Type B pancreatic cell (in vitro differentiated cells): Measurements from ENCODE around the gene TBC1D22A. TPM values are rescaled to one million over a fixed set of nuclear protein-coding genes. Genes with fewer than 3 reads are reported as not detected.

ENCODE experiments used
- DNase-seq: peaks from one replicate; pipeline ENCODE4 v3.0.0; 2021; ENCODE audit warnings: mixed read lengths; ENCODE audit not compliant: unreplicated experiment; ENCODE audit errors: extremely low spot score
- H3K27ac Mint-ChIP-seq: 2 replicates; pipeline ENCODE4 v1.8.0; 2021; ENCODE audit warnings: mild to moderate bottlenecking, mixed read lengths
- H3K27me3 Mint-ChIP-seq: 2 replicates; pipeline ENCODE4 v1.8.0; 2021; ENCODE audit warnings: mixed read lengths
- H3K36me3 Mint-ChIP-seq: 2 replicates; pipeline ENCODE4 v1.8.0; 2021; ENCODE audit warnings: mixed read lengths
- H3K4me1 Mint-ChIP-seq: one replicate; pipeline ENCODE4 v1.8.0; 2021; ENCODE audit warnings: mixed read lengths; ENCODE audit not compliant: unreplicated experiment
- H3K4me3 Mint-ChIP-seq: 2 replicates; pipeline ENCODE4 v1.8.0; 2021; ENCODE audit warnings: mild to moderate bottlenecking, mixed read lengths
- H3K9me3 Mint-ChIP-seq: 2 replicates; pipeline ENCODE4 v1.8.0; 2021; ENCODE audit warnings: mixed read lengths
- total RNA-seq: library from RNA; stranded (reverse); gene quantifications from 2 replicates; pipeline ENCODE4 v1.2.1, GENCODE V29; 2021; ENCODE audit warnings: low replicate concordance
- TF ChIP-seq, protein P1 (sequence below): fragments of 200-600 bp; sonication (generic); conservative IDR thresholded peaks from 2 replicates; pipeline ENCODE4 v1.5.0; 2021; ENCODE audit warnings: antibody characterized with exemption, mild to moderate bottlenecking

TBC1D22A gene
- total RNA-seq, 1 donor from 2014 or later = 16.2 TPM

DNA sequence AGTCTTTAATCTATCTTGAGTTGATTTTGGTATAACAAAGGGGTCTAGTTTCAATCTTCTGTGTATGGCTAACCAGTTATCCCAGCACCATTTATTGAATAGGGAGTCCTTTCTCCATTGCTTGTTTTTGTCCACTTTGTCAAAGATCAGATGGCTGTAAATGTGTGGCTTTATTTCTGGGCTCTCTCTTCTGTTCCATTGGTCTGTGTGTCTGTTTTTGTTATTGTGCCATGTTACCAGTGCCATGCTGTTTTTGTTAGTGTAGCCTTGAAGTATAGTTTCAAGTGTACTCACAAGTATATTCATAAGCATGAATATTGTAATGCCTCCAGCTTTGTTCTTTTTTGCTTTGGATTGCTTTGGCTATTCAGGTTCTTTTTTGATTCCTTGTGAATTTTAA lies 159.6 kb downstream of the TBC1D22A start:
- Mint-ChIP-seq H3K27ac (no peak overlapping the region), H3K36me3 (peaks cover 24% of the 10 kb centered on the region), H3K9me3 (peaks cover 4% of the 10 kb centered on the region), H3K4me1 (no peaks in the 10 kb centered on the region), H3K27me3 (no peaks in the 10 kb centered on the region), H3K4me3 (no peak overlapping the region)
- TF ChIP-seq, protein P1, sequence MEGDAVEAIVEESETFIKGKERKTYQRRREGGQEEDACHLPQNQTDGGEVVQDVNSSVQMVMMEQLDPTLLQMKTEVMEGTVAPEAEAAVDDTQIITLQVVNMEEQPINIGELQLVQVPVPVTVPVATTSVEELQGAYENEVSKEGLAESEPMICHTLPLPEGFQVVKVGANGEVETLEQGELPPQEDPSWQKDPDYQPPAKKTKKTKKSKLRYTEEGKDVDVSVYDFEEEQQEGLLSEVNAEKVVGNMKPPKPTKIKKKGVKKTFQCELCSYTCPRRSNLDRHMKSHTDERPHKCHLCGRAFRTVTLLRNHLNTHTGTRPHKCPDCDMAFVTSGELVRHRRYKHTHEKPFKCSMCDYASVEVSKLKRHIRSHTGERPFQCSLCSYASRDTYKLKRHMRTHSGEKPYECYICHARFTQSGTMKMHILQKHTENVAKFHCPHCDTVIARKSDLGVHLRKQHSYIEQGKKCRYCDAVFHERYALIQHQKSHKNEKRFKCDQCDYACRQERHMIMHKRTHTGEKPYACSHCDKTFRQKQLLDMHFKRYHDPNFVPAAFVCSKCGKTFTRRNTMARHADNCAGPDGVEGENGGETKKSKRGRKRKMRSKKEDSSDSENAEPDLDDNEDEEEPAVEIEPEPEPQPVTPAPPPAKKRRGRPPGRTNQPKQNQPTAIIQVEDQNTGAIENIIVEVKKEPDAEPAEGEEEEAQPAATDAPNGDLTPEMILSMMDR = no peak
- DNase-seq = no peak

DNA sequence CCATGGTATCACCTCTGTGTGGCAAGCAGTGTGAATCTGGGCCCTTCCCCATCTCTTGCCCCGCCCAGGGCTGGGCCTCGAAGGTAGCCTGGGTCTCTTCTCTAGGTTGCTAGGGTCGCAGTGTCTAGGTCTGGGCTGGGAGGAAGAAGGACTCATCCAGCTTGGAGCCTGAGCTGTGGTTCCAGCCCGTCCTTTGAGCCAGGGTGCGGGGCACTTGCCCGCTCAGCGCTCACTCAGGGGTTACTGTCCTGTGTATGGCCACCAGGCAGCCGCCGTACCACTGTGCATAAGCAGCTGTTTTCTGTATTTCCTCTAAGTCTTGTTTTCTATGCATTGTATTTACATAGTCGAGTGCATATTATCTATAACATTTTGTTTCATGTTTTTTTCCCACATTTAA lies 160.9 kb downstream of the TBC1D22A start:
- Mint-ChIP-seq H3K4me3 (no peak overlapping the region), H3K36me3 (peaks cover 22% of the 10 kb centered on the region), H3K27me3 (no peaks in the 10 kb centered on the region), H3K4me1 (no peaks in the 10 kb centered on the region), H3K27ac (no peak overlapping the region), H3K9me3 (peaks cover 4% of the 10 kb centered on the region)
- peak; percentile 50 for DNase-seq
- TF ChIP-seq, protein P1 = no peak

DNA sequence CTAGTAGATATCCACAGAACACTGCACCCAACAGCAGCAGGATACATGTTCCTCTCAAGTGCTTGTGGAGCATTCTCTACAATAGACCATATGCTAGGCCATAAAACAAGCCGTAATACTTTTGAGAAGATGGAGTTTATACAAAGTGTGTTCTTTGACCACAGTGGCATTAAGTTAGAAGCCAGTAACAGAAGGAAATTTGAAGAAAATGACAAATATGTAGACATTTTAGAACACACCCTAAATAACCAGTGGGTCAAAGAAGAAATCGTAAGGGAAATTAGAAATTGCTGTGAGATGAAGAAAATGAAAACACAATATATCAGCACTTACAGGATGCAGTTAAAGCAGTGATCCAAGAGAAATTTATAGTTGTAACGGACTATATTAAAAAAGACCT lies 163.4 kb downstream of the TBC1D22A start:
- Mint-ChIP-seq H3K9me3 (peaks cover 4% of the 10 kb centered on the region), H3K4me1 (no peaks in the 10 kb centered on the region), H3K4me3 (no peak overlapping the region), H3K27ac (no peak overlapping the region), H3K27me3 (no peaks in the 10 kb centered on the region), H3K36me3 (peaks cover 21% of the 10 kb centered on the region)
- TF ChIP-seq, protein P1 = no peak
- no peak for DNase-seq

DNA sequence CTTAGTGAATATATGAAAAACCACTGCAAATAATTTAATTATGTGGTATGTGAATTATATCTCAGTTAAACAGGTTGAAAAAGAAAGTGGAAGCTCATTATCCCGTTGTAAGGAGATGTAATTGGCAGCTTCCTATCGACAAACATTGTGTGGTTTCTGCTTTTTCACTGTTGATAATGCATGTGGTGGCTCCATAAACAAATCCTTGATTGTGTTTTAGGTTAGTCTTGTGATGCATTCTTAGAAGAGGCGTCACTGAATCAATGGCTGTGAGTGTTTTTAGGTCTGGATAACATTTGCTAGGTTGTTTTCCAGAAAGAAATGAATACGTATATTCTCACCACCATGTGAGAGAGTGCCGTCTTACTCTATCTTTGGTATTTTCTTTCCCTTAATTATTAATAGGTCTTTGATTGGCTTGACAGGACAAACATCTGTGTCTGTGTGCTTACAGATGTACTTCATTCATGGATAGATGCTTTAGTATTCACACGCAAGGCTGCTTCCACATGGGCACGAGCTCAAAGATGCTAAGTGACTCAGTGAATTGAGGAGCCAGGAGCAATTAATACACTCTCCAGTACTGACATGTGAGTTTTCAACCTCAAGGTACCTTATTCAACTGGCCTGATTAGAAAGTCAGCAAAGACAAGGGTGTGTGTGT lies 166.7 kb downstream of the TBC1D22A start:
- TF ChIP-seq, protein P1 = no peak
- Mint-ChIP-seq H3K27ac (no peak overlapping the region), H3K9me3 (no peaks in the 10 kb centered on the region), H3K4me1 (peaks cover under 1% of the 10 kb centered on the region), H3K36me3 (peaks cover 13% of the 10 kb centered on the region), H3K4me3 (no peak overlapping the region), H3K27me3 (no peaks in the 10 kb centered on the region)
- DNase-seq = no peak

DNA sequence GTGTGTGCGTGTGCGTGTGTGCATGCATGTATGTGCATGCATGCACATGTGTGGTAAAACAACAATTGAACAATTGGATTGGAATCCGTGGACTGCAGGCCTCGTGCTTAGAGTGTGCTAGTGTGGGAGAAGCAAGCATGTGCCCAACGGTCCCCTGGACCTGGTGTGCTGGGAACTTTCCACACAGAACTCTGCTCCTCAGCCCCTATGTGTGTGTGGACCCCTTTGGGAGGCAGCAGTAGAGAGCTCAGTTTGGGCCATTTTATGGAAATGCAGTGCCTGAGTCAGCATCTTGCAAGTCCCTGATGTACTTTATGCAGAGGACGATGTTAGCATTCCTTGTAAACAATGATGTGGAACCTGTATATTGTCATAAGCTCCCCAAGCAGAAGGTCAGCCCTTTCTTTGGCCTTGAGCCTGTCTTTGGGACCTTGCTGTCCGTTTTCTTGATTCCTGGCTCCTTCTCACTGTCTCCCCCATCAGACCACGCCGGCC lies 167.3 kb downstream of the TBC1D22A start:
- Mint-ChIP-seq H3K4me1 (peaks cover 7% of the 10 kb centered on the region), H3K27ac (no peak overlapping the region), H3K27me3 (no peaks in the 10 kb centered on the region), H3K36me3 (peaks cover 15% of the 10 kb centered on the region), H3K4me3 (no peak overlapping the region), H3K9me3 (no peaks in the 10 kb centered on the region)
- TF ChIP-seq, protein P1 = no peak
- DNase-seq = peak; percentile 34
